GM10266 (cell line): ENCODE measurements around the gene OR2T10.

Experiments
- DNase-seq: peaks from one replicate; pipeline ENCODE4 v3.0.0; 2012; ENCODE audit errors: extremely low spot score
- TF ChIP-seq, protein P1 (sequence below): IDR thresholded peaks from 2 replicates; pipeline ENCODE4 v1.5.1; 2012; ENCODE audit warnings: mild to moderate bottlenecking, low read depth; ENCODE audit not compliant: control insufficient read depth, insufficient read depth; ENCODE audit errors: missing control alignments

Gene OR2T10

GRCh38 chr1:248627971-248628844 lies 30.7 kb upstream of the OR2T10 start:
- DNase-seq = peak; percentile 38
- TF ChIP-seq, protein P1, sequence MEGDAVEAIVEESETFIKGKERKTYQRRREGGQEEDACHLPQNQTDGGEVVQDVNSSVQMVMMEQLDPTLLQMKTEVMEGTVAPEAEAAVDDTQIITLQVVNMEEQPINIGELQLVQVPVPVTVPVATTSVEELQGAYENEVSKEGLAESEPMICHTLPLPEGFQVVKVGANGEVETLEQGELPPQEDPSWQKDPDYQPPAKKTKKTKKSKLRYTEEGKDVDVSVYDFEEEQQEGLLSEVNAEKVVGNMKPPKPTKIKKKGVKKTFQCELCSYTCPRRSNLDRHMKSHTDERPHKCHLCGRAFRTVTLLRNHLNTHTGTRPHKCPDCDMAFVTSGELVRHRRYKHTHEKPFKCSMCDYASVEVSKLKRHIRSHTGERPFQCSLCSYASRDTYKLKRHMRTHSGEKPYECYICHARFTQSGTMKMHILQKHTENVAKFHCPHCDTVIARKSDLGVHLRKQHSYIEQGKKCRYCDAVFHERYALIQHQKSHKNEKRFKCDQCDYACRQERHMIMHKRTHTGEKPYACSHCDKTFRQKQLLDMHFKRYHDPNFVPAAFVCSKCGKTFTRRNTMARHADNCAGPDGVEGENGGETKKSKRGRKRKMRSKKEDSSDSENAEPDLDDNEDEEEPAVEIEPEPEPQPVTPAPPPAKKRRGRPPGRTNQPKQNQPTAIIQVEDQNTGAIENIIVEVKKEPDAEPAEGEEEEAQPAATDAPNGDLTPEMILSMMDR = no peak

- no peak for DNase-seq
- TF ChIP-seq, protein P1 = no peak
Observed at GRCh38 chr1:248625971-248626370, 28.5 kb upstream of the OR2T10 start.

DNA sequence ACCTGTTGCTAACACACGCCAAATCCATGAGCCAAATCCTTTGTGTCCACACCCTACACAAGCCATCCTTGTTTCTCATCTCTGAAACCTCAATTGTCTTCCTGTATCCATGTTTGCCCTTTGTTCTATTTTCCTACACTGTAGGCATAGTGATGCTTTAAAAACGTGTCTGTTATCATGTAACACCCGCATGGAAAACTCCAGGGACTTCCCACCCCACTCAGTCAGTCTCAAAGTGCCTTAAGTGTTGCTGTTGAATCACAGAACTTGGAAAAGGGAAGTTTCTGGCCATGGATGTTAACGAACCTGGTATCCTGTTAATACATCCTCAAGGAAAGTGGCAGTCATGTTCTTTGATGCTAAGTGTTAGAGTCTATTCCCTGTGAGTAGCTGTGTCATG lies 27.7 kb upstream of the OR2T10 start:
- DNase-seq = no peak
- TF ChIP-seq, protein P1 = no peak

- peak; percentile 18 for DNase-seq
- TF ChIP-seq, protein P1 = peak; percentile 38
Observed at GRCh38 chr1:248622570-248623001, 25.1 kb upstream of the OR2T10 start.

DNA sequence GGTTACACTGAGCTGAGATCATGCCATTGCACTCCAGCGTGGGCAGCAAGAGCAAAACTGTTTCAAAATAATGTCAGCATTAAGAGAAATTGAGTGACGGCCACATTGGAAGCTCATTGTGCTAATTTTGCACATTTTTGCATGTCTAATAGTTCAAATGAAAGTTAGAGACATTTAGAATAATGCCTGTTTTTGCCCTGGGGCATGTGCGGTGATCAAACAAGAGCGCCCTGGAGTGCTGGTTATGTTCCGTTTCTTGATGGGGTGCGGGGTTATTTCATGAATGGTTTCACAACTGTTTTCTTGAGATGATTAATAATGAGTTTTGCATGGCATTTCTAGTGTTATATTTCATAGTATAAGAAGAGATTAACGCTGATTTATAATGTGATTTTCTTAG lies 24.3 kb upstream of the OR2T10 start:
- no peak for DNase-seq
- TF ChIP-seq, protein P1 = no peak

- TF ChIP-seq, protein P1 = peak; percentile 51
- no peak for DNase-seq
Observed at GRCh38 chr1:248618878-248619277, 21.4 kb upstream of the OR2T10 start.

GRCh38 chr1:248618119-248618518 lies 20.6 kb upstream of the OR2T10 start:
- TF ChIP-seq, protein P1 = no peak
- no peak for DNase-seq
